Neural progenitor cell (in vitro differentiated cells): Measurements from ENCODE around the gene TLE4. TPM values are rescaled to one million over a fixed set of nuclear protein-coding genes. Genes with fewer than 3 reads are reported as not detected.

Source experiments
- DNase-seq: peaks from one replicate; pipeline ENCODE4 v3.0.0-alpha.2; 2016; ENCODE audit warnings: low spot score
- H2AFZ ChIP-seq: fragments of 200-600 bp; sonication (generic); replicated peaks from 2 replicates; pipeline ENCODE4 v1.6.1; 2016; ENCODE audit warnings: antibody characterized with exemption
- H3F3A ChIP-seq: fragments of 200-600 bp; sonication (generic); 2 replicates; pipeline ENCODE4 v1.6.1; 2016; ENCODE audit warnings: antibody characterized with exemption, low read depth
- H3K27ac ChIP-seq: fragments of 200-600 bp; sonication (generic); 2 replicates; pipeline ENCODE4 v1.5.1; 2016; ENCODE audit warnings: mild to moderate bottlenecking
- H3K27me3 ChIP-seq: fragments of 200-600 bp; sonication (generic); 2 replicates; pipeline ENCODE4 v1.6.1; 2016; ENCODE audit warnings: mild to moderate bottlenecking, moderate library complexity
- H3K36me3 ChIP-seq: fragments of 200-600 bp; sonication (generic); 2 replicates; pipeline ENCODE4 v1.5.1; 2016
- H3K4me1 ChIP-seq: fragments of 200-600 bp; sonication (generic); 2 replicates; pipeline ENCODE4 v1.6.1; 2016; ENCODE audit warnings: mixed run types
- H3K4me2 ChIP-seq: fragments of 200-600 bp; sonication (generic); 2 replicates; pipeline ENCODE4 v1.6.1; 2016
- H3K4me3 ChIP-seq: fragments of 200-600 bp; sonication (generic); 2 replicates; pipeline ENCODE4 v1.5.1; 2016
- H3K79me2 ChIP-seq: fragments of 200-600 bp; sonication (generic); 2 replicates; pipeline ENCODE4 v1.6.1; 2016; ENCODE audit warnings: low read depth
- H3K9ac ChIP-seq: fragments of 200-600 bp; sonication (generic); 2 replicates; pipeline ENCODE4 v1.6.1; 2016
- H3K9me3 ChIP-seq: fragments of 200-600 bp; sonication (generic); 2 replicates; pipeline ENCODE4 v1.5.1; 2016; ENCODE audit warnings: low read depth
- H4K20me1 ChIP-seq: fragments of 200-600 bp; sonication (generic); 2 replicates; pipeline ENCODE4 v1.6.1; 2016; ENCODE audit warnings: low read depth
- H3K27ac Mint-ChIP-seq: 3 replicates; pipeline ENCODE4 v1.8.0; 2021; ENCODE audit warnings: mixed read lengths
- H3K27me3 Mint-ChIP-seq: 2 replicates; pipeline ENCODE4 v1.8.0; 2022; ENCODE audit warnings: low read depth, mild to moderate bottlenecking, inconsistent platforms, moderate library complexity, mixed read lengths; ENCODE audit not compliant: insufficient read depth
- H3K36me3 Mint-ChIP-seq: 3 replicates; pipeline ENCODE4 v1.8.0; 2021; ENCODE audit warnings: mixed read lengths
- H3K4me1 Mint-ChIP-seq: 3 replicates; pipeline ENCODE4 v1.8.0; 2021; ENCODE audit warnings: mixed read lengths
- H3K4me3 Mint-ChIP-seq: 3 replicates; pipeline ENCODE4 v1.8.0; 2021; ENCODE audit warnings: mild to moderate bottlenecking, moderate library complexity, mixed read lengths
- H3K9me3 Mint-ChIP-seq: 3 replicates; pipeline ENCODE4 v1.8.0; 2020; ENCODE audit warnings: mixed read lengths
- CTCF ChIP-seq: fragments of 200-600 bp; sonication (generic); IDR thresholded peaks from 2 replicates; pipeline ENCODE4 v1.5.1; 2017; ENCODE audit warnings: antibody characterized with exemption, mild to moderate bottlenecking
- EZH2 ChIP-seq: fragments of 200-600 bp; sonication (generic); IDR thresholded peaks from 2 replicates; pipeline ENCODE4 v1.6.1; 2017; ENCODE audit warnings: antibody characterized with exemption, mild to moderate bottlenecking, moderate library complexity
- EZH2phosphoT487 ChIP-seq: fragments of 200-600 bp; sonication (generic); IDR thresholded peaks from 2 replicates; pipeline ENCODE4 v1.6.1; 2017; ENCODE audit warnings: antibody characterized with exemption
- total RNA-seq: library from RNA; depleted of rRNA; stranded (reverse); fragments of >200 nt; gene quantifications from 2 replicates; pipeline ENCODE4 v1.2.3, GENCODE V29; 2015; ENCODE audit warnings: low replicate concordance

The TLE4 gene
- total RNA-seq, 1 donor from 2014 or later, result 265 TPM

- Mint-ChIP-seq H3K27me3 (peaks cover 8% of the 10 kb centered on the region), H3K4me3 (no peak overlapping the region), H3K9me3 (peaks cover 12% of the 10 kb centered on the region), H3K36me3 (no peaks in the 10 kb centered on the region), H3K4me1 (peaks cover 26% of the 10 kb centered on the region), H3K27ac (no peak overlapping the region)
- Histone ChIP-seq H3K4me2 (no peak overlapping the region), H3K27ac (no peak overlapping the region), H3K4me3 (no peak overlapping the region), H4K20me1 (no peaks in the 10 kb centered on the region), H3K27me3 (no peaks in the 10 kb centered on the region), H2AFZ (no peak overlapping the region), H3K9me3 (no peaks in the 10 kb centered on the region), H3K9ac (no peak overlapping the region), H3K4me1 (peaks cover 13% of the 10 kb centered on the region), H3K36me3 (no peaks in the 10 kb centered on the region), H3K79me2 (no peaks in the 10 kb centered on the region), H3F3A (peaks cover 3% of the 10 kb centered on the region)
- DNase-seq, result no peak
- no peak for TF ChIP-seq CTCF
- TF ChIP-seq EZH2phosphoT487, result no peak
- TF ChIP-seq EZH2, result no peak
Observed at GRCh38 chr9:79564105-79564504, 7.7 kb upstream of the TLE4 start.

GRCh38 chr9:79565245-79565644, 6.5 kb upstream of the TLE4 start:
- Histone ChIP-seq H3K27ac (no peak overlapping the region), H3K36me3 (no peaks in the 10 kb centered on the region), H3K9ac (no peak overlapping the region), H3K4me3 (no peak overlapping the region), H3K9me3 (no peaks in the 10 kb centered on the region), H3F3A (peaks cover 8% of the 10 kb centered on the region), H3K4me1 (peaks cover 9% of the 10 kb centered on the region), H2AFZ (no peak overlapping the region), H3K4me2 (no peak overlapping the region), H4K20me1 (no peaks in the 10 kb centered on the region), H3K27me3 (peaks cover 6% of the 10 kb centered on the region), H3K79me2 (no peaks in the 10 kb centered on the region)
- no peak for DNase-seq
- H3K36me3 Mint-ChIP-seq, result no peaks in the 10 kb centered on the region
- peaks cover 12% of the 10 kb centered on the region for H3K9me3 Mint-ChIP-seq
- peaks cover 21% of the 10 kb centered on the region for H3K4me1 Mint-ChIP-seq
- no peak overlapping the region for H3K4me3 Mint-ChIP-seq
- H3K27ac Mint-ChIP-seq, result no peak overlapping the region
- H3K27me3 Mint-ChIP-seq, result peaks cover 10% of the 10 kb centered on the region
- TF ChIP-seq CTCF (no peak), EZH2 (no peak), EZH2phosphoT487 (no peak)

GRCh38 chr9:79567671-79568098, 4.1 kb upstream of the TLE4 start:
- H3K4me3 Mint-ChIP-seq, result no peak overlapping the region

More at GRCh38 chr9:79567671-79568098, 4.1 kb upstream of the TLE4 start:
- Histone ChIP-seq H3K4me3 (no peak overlapping the region), H3K79me2 (peaks cover 10% of the 10 kb centered on the region), H3K27ac (no peak overlapping the region), H3K9me3 (no peaks in the 10 kb centered on the region), H3K4me1 (peaks cover 9% of the 10 kb centered on the region), H3K4me2 (no peak overlapping the region), H3K9ac (no peak overlapping the region), H3K27me3 (peaks cover 6% of the 10 kb centered on the region), H4K20me1 (peaks cover 6% of the 10 kb centered on the region), H3F3A (peaks cover 23% of the 10 kb centered on the region), H2AFZ (no peak overlapping the region), H3K36me3 (no peaks in the 10 kb centered on the region)
- Mint-ChIP-seq H3K27ac (no peak overlapping the region), H3K4me1 (peaks cover 16% of the 10 kb centered on the region), H3K9me3 (peaks cover 12% of the 10 kb centered on the region), H3K36me3 (no peaks in the 10 kb centered on the region), H3K27me3 (peaks cover 10% of the 10 kb centered on the region)
- TF ChIP-seq CTCF (no peak), EZH2 (no peak), EZH2phosphoT487 (no peak)
- no peak for DNase-seq
